NT2/D1 (cell line): ENCODE measurements around the gene MAGI2.

ENCODE experiments used
- SUZ12 ChIP-seq: IDR thresholded peaks from 2 replicates; pipeline ENCODE4 v1.6.1; 2011; ENCODE audit not compliant: insufficient read length, insufficient read depth; ENCODE audit errors: extremely low read depth
- YY1 ChIP-seq: IDR thresholded peaks from 2 replicates; pipeline ENCODE4 v1.6.1; 2011; ENCODE audit not compliant: insufficient read length, insufficient read depth
- ZNF274 ChIP-seq: IDR thresholded peaks from 2 replicates; pipeline ENCODE4 v1.6.1; 2011; ENCODE audit warnings: mild to moderate bottlenecking, low read depth, low read length

DNA sequence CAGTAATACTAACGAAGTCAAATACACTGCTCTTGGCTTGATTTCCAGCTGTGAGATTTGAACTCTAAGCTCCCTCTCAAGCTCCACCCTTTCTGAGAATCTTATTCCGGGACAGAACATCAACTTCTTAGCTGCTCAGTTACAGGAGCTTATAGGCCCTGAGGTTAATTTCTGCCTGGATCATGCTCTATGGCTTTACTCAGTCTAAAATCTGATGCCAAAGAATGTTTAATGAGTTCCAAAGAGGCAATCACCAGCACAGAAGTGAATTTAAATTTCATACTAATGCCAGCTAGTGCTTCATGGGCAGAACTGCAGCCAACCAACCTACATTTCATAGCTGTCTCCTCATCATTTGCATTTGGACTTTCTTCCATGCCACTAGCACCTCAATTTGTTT lies 707.2 kb downstream of the MAGI2 start:
- TF ChIP-seq ZNF274 (no peak), YY1 (no peak), SUZ12 (no peak)
